ENCODE data around the gene NUP205. TPM values are rescaled to one million over a fixed set of nuclear protein-coding genes. Genes with fewer than 3 reads are reported as not detected.

NUP205 gene
- total and polyA plus RNA-seq, 2 donors (not counting 1 experiment from before 2014, with no cell fraction given), result 31.4 to 70.3 TPM

DNA sequence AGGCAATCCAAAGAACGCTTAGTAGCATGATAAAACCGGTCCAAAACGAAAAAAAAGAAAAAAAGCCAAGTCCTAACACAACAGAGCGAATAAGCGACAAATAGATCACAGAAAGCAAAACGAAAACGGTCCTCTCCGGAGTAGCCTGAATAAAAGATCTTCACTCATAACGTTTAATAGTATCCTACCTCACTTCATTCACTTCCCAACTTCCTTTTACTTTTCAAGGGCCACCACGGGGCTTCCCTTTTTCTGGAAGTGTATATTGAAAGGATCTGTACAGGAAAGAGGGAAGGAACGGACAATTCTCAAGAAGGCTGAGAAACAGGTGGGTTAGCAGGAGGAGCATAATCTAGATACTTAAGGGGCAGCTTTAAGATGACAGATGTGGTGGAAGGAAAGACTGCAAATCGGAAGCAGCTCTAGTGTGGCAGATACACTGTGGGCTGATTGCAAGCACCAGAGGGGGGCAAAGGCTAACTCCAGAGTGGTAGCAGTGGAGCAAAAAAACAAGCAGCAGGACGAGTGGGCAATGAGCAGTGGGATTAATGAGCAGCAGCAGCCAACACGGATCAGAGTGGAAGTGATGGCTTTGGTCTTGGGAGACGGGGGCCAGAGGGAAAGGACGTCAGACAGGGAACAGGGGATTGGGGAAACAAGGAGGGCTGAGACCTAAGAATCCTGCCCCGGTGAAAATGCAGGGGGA, 48.7 kb upstream of the NUP205 start:
- H3K27ac ChIP-seq (ENCODE audit: low read length in 2 of 2), result peak overlapping the region; percentile 92 to 96
- POLR2A ChIA-PET, result no interaction called here
- no peak for TF ChIP-seq EZH2 (IDR thresholded peaks at IDR 0.05; ENCODE audit: borderline replicate concordance, insufficient read depth, low read depth, low read length, poor library complexity, severe bottlenecking)
- TF ChIP-seq, protein P1, sequence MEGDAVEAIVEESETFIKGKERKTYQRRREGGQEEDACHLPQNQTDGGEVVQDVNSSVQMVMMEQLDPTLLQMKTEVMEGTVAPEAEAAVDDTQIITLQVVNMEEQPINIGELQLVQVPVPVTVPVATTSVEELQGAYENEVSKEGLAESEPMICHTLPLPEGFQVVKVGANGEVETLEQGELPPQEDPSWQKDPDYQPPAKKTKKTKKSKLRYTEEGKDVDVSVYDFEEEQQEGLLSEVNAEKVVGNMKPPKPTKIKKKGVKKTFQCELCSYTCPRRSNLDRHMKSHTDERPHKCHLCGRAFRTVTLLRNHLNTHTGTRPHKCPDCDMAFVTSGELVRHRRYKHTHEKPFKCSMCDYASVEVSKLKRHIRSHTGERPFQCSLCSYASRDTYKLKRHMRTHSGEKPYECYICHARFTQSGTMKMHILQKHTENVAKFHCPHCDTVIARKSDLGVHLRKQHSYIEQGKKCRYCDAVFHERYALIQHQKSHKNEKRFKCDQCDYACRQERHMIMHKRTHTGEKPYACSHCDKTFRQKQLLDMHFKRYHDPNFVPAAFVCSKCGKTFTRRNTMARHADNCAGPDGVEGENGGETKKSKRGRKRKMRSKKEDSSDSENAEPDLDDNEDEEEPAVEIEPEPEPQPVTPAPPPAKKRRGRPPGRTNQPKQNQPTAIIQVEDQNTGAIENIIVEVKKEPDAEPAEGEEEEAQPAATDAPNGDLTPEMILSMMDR (IDR thresholded peaks at IDR 0.05), result peak; percentile 9
- Mint-ChIP-seq H3K4me1 (peaks cover 13% of the 10 kb centered on the region), H3K4me3 (no peak overlapping the region), H3K27ac (no peak overlapping the region), H3K9me3 (ENCODE audit: insufficient read depth) (no peaks in the 10 kb centered on the region), H3K27me3 (no peaks in the 10 kb centered on the region)
- DNase-seq (peak; percentile 58), ATAC-seq (ENCODE audit: low read depth) (no peak)
- H2AFZ ChIP-seq (ENCODE audit: insufficient read depth, low read depth, low read length, poor library complexity, severe bottlenecking), result peak overlapping the region; percentile 92
- 0% methylated on average over 9 of the region's 17 CpGs for WGBS (ENCODE audit: insufficient coverage)
- peaks cover 55% of the 10 kb centered on the region for H3K79me2 ChIP-seq (ENCODE audit: control insufficient read depth, insufficient read depth, low read length)
- peak overlapping the region; percentile 93 for H3K9ac ChIP-seq (ENCODE audit: low read length)
- H3K27me3 ChIP-seq (replicated peaks in 1 of 4; ENCODE audit: control extremely low read depth in 1 of 4, control insufficient read depth in 3 of 4, insufficient read depth in 4 of 4, low read length in 3 of 4), result no peaks in the 10 kb centered on the region
- peaks cover 0 to 4% of the 10 kb centered on the region in 2 experiments for H3K36me3 ChIP-seq (replicated peaks in 1 of 2; ENCODE audit: control extremely low read depth in 1 of 2, control insufficient read depth in 1 of 2, extremely low read depth in 1 of 2, insufficient read depth in 2 of 2, low read length in 1 of 2)
- H3K9me3 ChIP-seq (ENCODE audit: control extremely low read depth in 1 of 3, control insufficient read depth in 2 of 3, insufficient read depth in 1 of 3, low read length in 2 of 3), result no peaks in the 10 kb centered on the region
- peaks cover 17 to 24% of the 10 kb centered on the region in 2 donors for H3K4me1 ChIP-seq (ENCODE audit: control insufficient read depth in 2 of 2, insufficient read depth in 2 of 2, low read length in 2 of 2)
- CTCF ChIA-PET, result interaction anchor here (0.6 to 1.3 kb wide), 2 partner anchors 8 to 49 kb away, joined by 3 to 4 read pairs; no protein-coding TSS in a partner anchor
- intact Hi-C loops (cut with micrococcal nuclease), result no loop called here
- H3K4me2 ChIP-seq (replicated peaks; ENCODE audit: low read depth, low read length, poor library complexity, severe bottlenecking), result peak overlapping the region; percentile 79
- peak overlapping the region; percentile 67 to 96 (median 89) for H3K4me3 ChIP-seq (ENCODE audit: control extremely low read depth in 1 of 5, extremely low read depth in 1 of 5, insufficient read depth in 1 of 5, low read depth in 2 of 5, low read length in 4 of 5)
- peaks cover 4% of the 10 kb centered on the region for H4K20me1 ChIP-seq (ENCODE audit: control insufficient read depth, insufficient read depth, low read length, poor library complexity, severe bottlenecking)

DNA sequence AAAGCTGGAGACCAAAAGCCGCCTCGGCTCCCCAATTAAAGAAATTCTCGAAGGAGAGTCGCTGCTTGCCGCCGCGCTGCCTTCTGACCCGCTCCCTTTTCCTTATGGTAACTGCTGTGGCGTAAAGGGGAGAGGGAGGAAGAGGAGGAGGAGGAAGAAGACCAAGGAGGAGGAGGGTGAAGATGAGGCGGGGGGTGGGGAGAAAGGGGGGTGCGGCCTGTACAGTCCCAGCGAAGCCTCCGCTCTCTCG, 48.2 kb upstream of the NUP205 start:
- ATAC-seq (ENCODE audit: low read depth) (no peak), DNase-seq (no peak)
- WGBS (ENCODE audit: insufficient coverage), result 2% methylated on average over 11 of the region's 14 CpGs
- Histone ChIP-seq H3K4me1 (ENCODE audit: control insufficient read depth in 2 of 2, insufficient read depth in 2 of 2, low read length in 2 of 2) (peaks cover 17 to 24% of the 10 kb centered on the region in 2 donors), H3K27me3 (replicated peaks in 1 of 4; ENCODE audit: control extremely low read depth in 1 of 4, control insufficient read depth in 3 of 4, insufficient read depth in 4 of 4, low read length in 3 of 4) (no peaks in the 10 kb centered on the region), H3K4me3 (ENCODE audit: control extremely low read depth in 1 of 5, extremely low read depth in 1 of 5, insufficient read depth in 1 of 5, low read depth in 2 of 5, low read length in 4 of 5) (peak overlapping the region; percentile 79 to 96 (median 89)), H2AFZ (ENCODE audit: insufficient read depth, low read depth, low read length, poor library complexity, severe bottlenecking) (peak overlapping the region; percentile 92), H3K27ac (ENCODE audit: low read length in 2 of 2) (peak overlapping the region; percentile 92 to 96), H3K4me2 (replicated peaks; ENCODE audit: low read depth, low read length, poor library complexity, severe bottlenecking) (peak overlapping the region; percentile 79), H3K36me3 (replicated peaks in 1 of 2; ENCODE audit: control extremely low read depth in 1 of 2, control insufficient read depth in 1 of 2, extremely low read depth in 1 of 2, insufficient read depth in 2 of 2, low read length in 1 of 2) (peaks cover 0 to 4% of the 10 kb centered on the region in 2 experiments), H3K9ac (ENCODE audit: low read length) (peak overlapping the region; percentile 93), H3K79me2 (ENCODE audit: control insufficient read depth, insufficient read depth, low read length) (peaks cover 52% of the 10 kb centered on the region), H4K20me1 (ENCODE audit: control insufficient read depth, insufficient read depth, low read length, poor library complexity, severe bottlenecking) (peaks cover 4% of the 10 kb centered on the region), H3K9me3 (ENCODE audit: control extremely low read depth in 1 of 3, control insufficient read depth in 2 of 3, insufficient read depth in 1 of 3, low read length in 2 of 3) (no peaks in the 10 kb centered on the region)
- Mint-ChIP-seq H3K27ac (no peak overlapping the region), H3K4me1 (peaks cover 13% of the 10 kb centered on the region), H3K27me3 (no peaks in the 10 kb centered on the region), H3K9me3 (ENCODE audit: insufficient read depth) (no peaks in the 10 kb centered on the region), H3K4me3 (no peak overlapping the region)
- ChIA-PET POLR2A (no interaction called here), CTCF (interaction anchor here (0.6 to 1.3 kb wide), 2 partner anchors 9 to 49 kb away, joined by 3 to 4 read pairs; no protein-coding TSS in a partner anchor)
- intact Hi-C loops (cut with micrococcal nuclease), result no loop called here
- TF ChIP-seq EZH2 (IDR thresholded peaks at IDR 0.05; ENCODE audit: borderline replicate concordance, insufficient read depth, low read depth, low read length, poor library complexity, severe bottlenecking), result no peak
- TF ChIP-seq, protein P1 (IDR thresholded peaks at IDR 0.05), result no peak
